NCI-H2081 treated with DMSO at 0.1 percent for 48 hours (cell line): ENCODE results near the gene MAP7.
"Not testable (repeated sequence)": the region's sequence is repeated elsewhere in the genome, so short reads cannot be mapped to it uniquely, and the experiment has no call there.

Experiments
- DNase-seq: peaks from one replicate; lab custom pipeline; 2025; lab: John Stamatoyannopoulos, UW

MAP7 gene

DNA sequence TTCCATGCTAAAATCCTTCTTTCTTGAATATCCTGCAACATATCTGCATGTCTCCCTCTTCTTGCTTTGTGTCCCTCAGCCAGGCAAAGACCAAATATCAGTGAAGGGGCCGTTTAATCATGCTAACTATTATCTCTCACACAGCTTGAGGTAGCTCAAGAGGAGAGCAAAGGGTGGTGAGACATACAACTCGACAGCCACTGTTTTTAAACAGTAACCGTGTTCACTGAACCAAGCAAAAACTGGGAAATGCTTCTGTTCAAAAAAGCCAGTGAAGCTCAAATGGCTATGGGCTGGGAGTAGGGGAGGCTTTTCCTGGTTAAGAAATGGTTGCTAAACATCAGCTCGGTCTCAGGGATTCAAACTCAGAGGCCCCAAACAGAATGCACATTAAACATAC lies 83.4 kb downstream of the MAP7 start:
- no peak for DNase-seq

DNA sequence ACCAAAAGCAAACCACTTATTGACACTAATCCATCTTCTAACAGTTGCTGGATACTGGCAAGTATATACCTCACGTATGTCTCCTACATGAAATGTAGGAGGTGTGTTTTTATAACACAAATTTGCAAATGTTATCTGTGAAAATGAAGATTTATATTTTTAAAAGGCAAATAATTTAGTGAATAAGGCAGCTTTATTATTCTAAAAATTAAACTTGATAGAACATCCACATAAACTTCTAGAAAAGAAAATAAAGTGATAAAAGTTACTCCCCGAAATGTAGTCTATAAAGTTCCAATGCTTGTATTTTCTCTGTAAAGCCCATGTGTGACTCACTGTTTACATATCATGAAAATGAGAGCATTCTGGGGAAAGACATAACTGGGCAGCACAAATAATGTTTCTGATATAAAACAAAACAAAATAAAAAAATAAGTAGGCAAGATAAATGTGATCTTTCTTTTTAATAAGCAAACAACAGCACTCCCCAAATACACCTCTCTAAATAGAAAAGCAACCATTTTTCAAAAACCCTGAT lies 84.4 kb downstream of the MAP7 start:
- DNase-seq = no peak

DNA sequence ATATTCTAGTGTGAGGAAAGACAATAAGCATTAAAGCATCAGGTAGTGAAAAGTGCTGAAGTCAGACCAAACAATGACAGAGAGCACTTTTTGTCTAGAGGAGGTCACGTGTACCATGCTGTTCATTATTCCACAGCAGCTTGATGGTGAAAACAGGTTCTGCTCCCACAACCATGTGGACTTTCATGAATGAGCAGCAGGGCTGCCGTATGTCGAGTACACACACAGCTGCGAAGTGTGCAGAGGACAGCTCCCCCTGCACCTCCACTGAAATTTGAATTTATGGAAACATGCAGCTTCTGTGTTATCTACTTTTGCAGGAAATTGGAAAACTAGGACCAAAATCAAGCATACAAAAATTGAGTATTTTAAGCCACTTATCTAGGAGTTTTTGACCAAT lies 85.3 kb downstream of the MAP7 start:
- no peak for DNase-seq

DNA sequence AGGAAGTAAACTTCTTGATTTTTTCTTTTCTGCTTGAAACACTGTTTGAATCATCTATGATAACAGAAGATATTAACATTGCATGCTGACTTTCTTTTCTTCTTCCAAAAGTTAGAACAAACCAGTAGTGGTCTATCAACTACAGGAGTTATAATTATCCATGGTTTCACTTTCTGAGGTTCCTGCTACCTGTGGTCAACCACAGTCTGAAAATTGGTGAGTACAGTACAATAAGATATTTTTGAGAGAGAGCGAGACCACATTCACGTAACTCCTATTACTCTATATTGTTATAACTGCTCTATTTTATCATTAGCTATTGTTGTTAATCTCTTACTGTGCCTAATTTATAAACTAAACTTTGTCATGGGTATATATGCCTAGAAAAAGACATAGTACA lies 86.1 kb downstream of the MAP7 start:
- no peak for DNase-seq

DNA sequence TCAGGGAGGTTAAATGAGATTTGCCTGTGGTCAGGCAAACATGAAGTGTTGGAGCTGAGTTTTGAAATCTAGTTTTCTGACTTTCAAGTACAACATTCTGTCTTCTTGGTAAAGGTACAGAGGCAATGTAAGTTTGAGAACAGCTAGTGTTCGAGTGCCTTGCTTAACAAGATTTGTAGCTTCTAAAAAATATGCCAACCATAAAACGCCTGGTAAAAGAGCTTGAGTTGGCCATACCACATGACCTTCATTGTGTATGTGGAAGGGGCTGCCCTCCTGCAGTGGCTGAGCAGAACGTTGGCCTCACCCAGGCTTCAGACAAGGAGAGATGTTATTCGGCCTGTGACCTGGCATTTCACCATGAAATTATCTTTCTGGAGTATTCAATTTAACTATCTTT lies 86.5 kb downstream of the MAP7 start:
- no peak for DNase-seq

DNA sequence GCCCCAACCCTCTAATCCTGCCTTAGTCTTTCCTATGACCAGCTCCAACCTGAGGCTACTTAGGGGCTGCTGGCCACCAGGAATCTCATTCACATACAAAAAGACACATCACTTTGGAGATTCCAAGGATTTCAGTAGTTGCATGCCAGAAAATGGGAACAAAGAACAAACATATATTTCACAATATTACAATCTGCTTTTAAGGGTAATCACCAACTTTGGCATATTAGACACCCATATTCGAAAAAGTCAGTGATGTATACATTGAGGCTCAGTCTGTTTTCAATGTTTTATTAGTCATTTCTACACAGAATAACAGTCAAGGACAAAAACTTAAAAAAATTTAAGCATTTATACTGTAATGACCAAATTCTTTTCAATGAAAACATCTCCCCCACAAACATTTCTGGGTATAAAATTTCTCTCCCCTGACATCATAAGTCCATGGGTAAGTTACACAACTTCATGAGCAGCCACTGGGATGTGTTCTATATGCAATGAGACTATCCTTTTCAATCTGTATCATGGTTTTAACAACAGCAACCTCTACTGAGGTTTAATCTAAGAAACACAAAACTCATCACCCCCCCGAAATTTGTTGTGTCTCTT lies 103.5 kb downstream of the MAP7 start:
- DNase-seq = no peak

DNA sequence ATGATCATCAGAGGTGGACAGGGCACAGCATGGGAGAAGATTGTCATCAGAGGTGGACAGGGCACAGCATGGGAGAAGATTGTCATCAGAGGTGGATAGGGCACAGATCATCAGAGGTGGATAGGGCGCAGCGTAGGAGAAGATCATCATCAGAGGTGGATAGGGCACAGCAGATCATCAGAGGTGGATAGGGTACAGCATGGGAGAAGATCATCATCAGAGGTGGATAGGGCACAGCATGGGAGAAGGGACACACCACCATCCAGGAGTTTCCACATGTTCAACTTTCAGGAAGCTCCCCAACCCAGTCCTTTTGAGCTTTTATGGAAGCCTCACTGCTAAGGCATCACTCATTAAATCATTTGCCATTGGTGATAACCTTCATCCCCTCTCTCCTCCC lies 104.1 kb downstream of the MAP7 start:
- no peak for DNase-seq

DNA sequence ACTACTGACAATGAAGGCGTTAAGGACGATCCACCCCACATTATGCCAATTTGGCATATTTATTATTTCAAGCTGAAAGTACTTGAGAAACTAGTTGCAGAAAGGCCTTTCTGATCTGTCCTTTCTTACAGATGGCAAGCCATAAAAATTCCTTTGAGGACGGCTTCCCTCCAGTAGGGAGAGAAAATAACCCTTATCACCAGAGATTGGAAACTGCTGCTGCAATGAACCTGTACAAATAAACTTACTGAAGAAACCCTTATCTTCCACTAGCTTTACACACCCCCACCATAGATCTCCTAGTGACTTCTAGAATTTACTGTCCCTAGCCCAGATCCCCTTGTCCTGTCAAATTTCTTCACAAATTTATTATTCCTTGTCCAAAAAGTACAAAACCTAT lies 105.2 kb downstream of the MAP7 start:
- no peak for DNase-seq

DNA sequence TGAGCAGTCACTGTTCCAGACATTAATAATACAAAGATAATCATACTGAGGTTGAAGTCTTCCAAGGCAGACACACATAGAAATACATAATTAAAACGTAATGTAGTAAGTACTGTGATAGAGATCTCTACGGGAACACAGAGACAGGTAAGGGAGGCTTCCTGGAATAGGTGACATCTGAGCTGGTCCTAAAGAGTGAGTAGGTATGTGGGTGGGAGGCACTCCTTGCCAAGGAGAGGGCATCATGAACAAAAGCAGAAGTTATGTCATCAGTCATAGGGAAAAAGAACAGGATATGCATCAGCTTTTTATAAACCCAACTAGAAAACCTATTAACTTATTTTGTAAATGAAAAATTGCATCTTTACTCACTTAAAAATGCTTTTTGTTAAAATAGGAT lies 110.0 kb downstream of the MAP7 start:
- DNase-seq = no peak

DNA sequence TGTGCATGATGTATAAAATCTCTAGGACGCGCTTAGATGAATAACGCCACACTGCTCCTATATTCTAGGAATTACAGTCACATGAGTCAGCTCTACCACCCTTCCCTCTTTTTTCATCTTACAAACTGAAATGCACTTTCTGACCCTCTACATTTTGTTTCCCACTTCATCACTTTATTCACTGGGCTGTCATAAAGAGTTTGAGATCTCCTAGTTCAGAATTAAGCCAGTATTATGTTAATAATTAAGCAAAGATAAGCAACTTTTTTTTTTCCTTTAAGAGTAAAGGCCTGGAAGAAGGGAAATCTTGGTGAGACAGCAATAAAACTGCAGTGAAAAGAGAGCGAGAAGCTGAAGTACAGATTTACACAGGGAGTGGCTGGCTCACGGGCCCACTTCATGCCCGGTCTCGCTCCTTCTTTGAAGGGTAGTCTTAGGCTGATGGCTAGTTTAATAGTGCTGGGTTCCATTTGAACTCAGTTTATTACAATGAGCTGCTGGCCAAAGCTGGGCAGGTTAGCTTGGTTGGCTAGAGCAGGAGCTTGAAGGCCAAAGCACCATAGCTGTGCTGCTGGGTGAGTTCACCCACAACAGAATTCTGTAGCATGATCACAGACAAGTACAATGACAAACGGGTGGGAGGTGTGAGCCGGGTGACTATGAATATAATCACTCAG lies 110.6 kb downstream of the MAP7 start:
- DNase-seq = no peak

DNA sequence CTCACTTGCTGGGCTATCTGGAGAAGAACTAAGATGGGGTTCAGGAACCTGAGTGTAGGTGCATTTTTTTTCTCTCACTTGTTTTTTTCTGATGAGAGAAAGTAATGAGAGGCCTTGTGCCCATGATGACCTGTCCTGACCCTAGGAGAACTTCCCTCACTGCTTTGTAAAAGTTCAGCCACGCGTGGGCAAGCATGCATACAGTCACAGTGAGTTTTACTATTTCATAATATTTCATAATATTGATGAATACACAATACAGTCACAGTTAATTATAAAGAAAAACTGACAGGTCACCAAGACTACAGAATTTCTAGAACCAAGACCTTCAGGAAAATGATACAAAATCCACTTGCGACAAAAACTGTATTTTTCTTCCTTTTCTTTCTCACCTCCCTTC lies 111.8 kb downstream of the MAP7 start:
- DNase-seq = no peak

DNA sequence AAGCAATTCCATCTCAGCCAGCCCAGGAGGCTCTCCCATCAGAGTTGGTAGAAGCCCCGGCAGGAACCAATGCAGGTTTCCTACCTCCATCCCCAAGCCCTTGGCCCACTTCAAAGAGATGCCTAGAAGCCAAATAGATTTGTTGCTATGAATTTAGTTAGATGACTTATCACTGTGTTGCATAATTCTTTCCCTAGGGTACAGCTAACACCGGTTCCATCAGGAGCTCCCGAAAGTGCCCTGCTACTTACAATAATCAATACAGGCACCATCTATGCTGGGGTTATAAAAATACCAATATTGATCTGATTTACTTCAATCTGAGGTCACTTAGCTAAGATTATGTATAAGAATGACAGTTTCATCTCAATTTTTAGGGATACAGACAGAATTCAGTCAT lies 113.0 kb downstream of the MAP7 start:
- DNase-seq = no peak

DNA sequence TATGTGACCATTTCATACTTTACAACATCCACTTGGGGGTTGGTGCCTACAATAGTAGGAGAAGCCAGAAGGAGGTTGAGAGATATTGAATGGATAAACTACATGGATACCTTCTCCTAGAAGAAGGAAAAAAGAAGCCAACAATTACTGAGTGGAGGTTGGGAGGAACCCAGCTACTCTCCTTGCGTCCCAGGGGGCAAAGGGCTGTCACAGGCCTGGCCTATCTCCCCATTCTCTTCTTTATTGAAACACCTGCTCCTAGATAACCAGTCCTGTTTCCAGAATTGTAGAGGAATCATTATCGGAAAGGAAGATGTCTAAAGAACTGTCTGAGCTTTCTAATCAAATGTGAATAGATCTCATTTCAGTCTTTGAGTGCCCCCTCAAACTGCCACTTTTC lies 115.1 kb downstream of the MAP7 start:
- DNase-seq = no peak

DNA sequence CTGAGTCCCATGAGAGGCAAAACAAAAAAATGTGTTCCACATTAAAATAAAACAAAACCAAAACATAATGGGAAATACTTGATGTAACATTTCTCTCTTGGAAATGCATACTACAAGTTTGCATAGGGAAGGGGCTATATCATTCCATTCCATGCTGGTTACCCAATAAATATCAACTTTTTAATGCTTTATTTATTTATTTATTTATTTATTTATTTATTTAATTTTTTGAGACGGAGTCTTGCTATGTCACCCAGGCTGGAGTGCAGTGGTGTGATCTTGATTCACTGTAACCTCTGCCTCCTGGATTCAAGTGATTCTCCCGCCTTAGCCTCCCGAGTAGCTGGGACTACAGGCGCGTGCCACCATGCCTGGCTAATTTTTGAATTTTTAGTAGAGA lies 118.9 kb downstream of the MAP7 start:
- DNase-seq = not testable (repeated sequence)

DNA sequence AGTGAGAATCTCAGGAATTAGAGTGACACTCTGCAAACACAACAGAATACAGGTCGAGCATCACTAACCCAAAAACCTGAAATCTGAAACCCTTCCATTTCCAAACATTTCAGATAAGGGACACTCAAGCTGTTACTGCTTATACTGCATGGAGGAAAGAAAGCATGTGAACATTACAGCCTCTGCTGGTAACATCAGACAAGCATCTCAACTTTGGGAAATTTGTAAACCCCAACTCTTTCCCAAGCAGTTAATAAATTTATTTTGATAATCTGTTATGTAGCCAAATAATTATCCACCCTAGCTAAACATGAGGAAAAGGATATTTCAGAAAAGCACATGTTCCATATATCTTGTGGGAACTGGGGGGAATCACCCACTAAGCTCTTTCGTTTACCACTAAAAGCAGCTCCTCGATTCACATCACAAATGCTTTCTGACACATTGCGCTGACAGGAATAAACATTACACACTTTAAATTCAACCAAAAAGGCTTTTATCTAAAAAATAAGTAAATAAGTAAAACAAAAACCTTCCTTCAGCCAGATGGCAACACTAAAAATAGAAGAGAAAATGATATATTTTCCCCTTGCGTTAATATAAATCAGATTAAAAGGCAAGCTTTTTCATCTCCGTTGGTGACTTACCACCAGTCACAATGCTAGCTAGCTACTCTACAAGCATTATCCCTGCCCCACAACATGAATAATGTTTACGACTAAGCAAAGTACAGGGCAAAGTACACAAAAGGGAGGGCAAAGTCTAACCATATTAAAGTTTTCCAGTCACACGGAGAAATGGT lies 120.8 kb downstream of the MAP7 start:
- no peak for DNase-seq

DNA sequence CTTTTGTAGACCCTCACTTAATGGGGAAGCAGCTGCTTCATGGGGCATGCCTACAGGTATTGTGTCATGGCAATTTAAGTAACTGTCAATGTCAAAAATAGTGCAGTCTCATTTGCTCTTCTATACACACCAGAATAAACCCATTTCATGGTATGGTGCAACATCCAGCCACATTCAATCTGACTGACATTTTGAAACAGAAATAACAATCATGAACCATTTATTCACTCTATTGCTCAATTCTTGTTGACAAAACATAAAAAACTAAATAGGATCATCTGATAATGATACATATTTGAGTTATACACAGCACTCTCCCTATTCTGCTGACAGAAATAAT lies 122.9 kb downstream of the MAP7 start:
- no peak for DNase-seq

DNA sequence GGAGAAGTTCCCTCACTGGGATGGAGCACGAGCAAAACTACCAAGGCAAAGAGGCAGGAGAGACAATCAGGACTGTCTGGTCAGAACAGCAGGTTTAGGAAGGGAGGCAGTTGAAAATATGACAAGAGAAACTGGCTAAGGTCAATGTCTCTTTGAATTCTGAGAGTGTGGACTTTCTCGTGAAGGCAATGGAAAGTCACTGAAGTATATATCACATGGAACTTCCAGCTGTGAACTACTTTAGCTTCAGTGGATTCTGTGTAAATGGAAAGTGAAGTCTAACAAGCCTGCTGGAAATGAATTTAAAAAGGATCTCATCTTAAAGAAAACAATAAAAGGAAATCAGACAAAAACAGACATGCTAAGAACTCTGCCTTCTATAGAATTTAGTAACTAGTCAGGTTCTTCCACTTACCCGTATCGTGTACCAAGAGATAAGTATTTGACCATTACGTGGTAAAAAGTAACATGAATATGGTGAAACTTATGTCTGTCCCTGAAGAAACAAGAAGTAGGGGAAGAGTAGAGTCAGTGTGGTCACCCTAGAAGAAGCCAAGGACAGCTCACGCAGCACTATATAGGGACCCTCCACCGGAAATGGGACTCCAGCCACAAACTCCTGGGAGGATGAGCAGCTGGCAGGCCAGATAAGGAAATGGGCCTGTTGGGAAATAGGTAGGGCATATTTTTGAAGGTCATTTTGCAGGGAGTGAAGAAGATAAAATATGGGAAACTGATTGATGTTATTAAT lies 123.4 kb downstream of the MAP7 start:
- DNase-seq = no peak

DNA sequence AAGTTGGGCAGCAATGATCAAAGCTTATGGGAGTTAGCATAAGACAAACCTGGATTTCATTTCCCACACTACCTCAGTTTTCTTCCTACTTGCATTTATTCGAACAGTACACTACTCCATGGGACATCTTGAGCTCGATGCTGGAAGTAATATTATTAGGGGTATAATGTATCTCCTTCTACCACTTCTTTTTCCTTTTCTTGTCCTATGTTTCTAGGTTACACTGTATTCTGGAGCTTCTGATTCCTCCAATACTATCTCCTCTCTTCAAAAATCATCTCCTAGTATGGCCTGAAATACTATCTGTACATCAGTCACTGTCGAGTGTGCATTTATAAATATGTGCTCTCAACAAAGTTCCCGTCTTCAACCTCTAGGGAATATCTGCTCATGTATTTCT lies 124.4 kb downstream of the MAP7 start:
- DNase-seq = no peak

DNA sequence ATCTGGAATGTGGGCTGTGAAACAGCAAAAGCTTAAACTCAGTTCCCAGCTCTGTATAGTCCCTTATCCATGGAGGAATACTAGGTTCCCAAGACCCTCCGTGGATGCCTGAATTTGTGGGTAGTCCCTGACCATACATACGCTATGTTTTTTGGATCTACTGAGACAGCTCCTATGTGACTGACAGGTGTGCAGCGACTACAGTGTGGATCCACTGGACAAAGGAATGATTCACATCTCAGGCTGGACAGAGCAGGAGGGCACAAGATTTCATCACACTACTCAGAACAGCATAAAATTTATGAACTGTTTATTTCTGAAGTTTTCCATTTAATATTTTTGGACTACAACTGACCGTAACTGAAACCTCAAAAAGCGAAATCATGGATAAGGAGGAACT lies 125.3 kb downstream of the MAP7 start:
- no peak for DNase-seq

DNA sequence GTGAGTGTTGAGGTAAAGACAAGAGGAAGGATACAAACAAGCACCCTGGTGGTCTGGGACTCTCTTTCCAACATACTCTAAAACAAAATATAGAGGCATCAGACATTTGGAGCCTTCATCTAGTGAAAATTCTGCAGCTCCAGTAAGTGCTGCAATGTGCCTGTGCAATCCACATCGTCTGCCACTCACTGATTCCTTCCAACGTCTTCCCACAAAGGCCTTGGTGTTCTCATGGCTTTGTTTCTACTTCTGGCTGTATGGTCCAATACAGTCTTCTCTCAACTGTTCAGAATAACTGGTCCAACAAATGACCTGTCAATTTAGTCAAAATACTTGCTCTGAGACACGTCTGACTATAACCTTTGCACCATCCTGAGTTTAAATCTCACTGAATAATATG lies 125.8 kb downstream of the MAP7 start:
- no peak for DNase-seq

DNA sequence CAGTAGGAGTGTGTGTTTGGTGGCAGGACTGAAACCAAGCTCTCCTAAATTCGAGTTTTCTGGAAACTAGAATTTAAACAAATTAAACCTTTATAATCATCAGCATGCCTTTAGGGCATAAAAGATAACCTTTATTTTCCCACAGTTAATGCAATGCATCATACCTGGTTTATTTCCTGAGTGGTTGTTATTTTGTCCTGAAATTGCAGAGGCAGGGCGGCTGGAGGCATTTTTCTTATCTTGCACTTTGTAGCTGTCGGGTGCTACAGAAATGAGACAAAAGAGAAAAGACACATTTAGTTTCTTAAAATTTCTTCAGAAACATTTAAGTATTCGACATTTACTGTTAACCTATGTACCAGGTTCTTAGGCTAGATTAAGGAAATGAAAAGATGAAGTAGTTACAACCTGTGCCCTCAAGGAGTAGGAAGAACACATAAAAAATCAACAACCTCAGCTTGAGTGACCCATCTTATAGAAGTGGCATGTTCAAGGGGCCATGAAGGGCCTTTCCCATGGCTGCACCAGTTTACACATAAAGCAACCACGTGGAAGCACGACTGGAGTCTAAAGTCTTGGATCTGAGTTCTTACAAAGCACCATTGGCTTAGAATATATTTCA lies 128.6 kb downstream of the MAP7 start:
- no peak for DNase-seq

DNA sequence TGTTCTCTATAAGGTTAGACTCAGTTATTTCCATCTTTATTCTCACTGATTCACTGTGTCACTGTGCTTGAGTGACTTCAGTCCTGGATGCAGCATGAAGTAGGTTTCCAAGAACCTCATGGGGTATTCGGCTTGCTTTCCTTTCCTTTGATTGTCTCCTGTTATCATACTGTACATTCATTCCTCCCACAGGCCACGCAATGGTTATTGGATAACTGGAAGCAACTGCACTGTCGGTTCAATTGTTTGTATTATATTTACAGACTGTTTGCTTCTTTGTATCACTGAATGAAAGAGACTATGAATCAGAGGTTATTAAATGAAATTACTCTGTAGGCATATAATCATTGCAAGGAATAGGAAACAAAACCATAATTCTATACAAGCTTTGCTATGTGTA lies 129.4 kb downstream of the MAP7 start:
- DNase-seq = no peak
